ENCODE measurements around the gene ADGRF3.
A peak's percentile ranks its signal among the peaks of the same experiment; 100 is the strongest.
"Not testable (repeated sequence)": the region's sequence is repeated elsewhere in the genome, so short reads cannot be mapped to it uniquely, and the experiment has no call there.

The ADGRF3 gene

GRCh38 chr2:26292646-26293045 is 53.9 kb downstream of the ADGRF3 start:
- H3K9me3 Mint-ChIP-seq: no peaks in the 10 kb centered on the region
- no peaks in the 10 kb centered on the region for H3K27me3 Mint-ChIP-seq
- H3K36me3 Mint-ChIP-seq (ENCODE audit: low read depth): peaks cover 18% of the 10 kb centered on the region
- no peak overlapping the region for H3K4me3 Mint-ChIP-seq
- H3K27ac Mint-ChIP-seq: no peak overlapping the region
- no peak for DNase-seq
- H3K4me1 Mint-ChIP-seq (ENCODE audit: low read depth): peaks cover 7% of the 10 kb centered on the region

- peaks cover 37% of the 10 kb centered on the region for H3K36me3 Mint-ChIP-seq (ENCODE audit: low read depth)
- H3K27ac Mint-ChIP-seq: no peak overlapping the region
- peaks cover 7% of the 10 kb centered on the region for H3K4me1 Mint-ChIP-seq (ENCODE audit: low read depth)
Measured at GRCh38 chr2:26290001-26290400, 56.6 kb downstream of the ADGRF3 start.

GRCh38 chr2:26285931-26286330 is 60.7 kb downstream of the ADGRF3 start:
- Mint-ChIP-seq H3K4me3 (no peak overlapping the region), H3K4me1 (ENCODE audit: low read depth) (no peaks in the 10 kb centered on the region)

More at GRCh38 chr2:26290001-26290400, 56.6 kb downstream of the ADGRF3 start:
- Mint-ChIP-seq H3K9me3 (no peaks in the 10 kb centered on the region), H3K4me3 (no peak overlapping the region), H3K27me3 (no peaks in the 10 kb centered on the region)
- DNase-seq: no peak

DNA sequence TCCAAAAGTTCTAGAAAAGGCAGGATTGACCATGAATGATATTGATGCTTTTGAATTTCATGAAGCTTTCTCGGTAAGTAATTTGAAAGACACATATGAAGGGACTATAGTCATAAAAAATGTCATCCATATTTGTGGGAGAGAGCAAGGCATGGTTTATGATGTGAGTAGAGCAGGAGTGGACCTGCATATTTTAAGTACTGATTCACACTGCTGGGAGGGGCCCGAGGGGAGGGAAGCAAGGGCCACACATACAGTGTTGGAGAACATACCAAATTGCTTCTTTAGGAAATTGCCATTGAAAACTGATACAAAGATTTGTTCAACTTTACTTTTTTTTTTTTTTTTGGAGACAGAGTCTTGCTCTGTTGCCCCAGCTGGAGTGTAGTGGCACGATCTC is 62.5 kb downstream of the ADGRF3 start:
- Mint-ChIP-seq H3K27ac (no peak overlapping the region), H3K36me3 (ENCODE audit: low read depth) (peaks cover 78% of the 10 kb centered on the region), H3K9me3 (no peaks in the 10 kb centered on the region), H3K4me3 (no peak overlapping the region), H3K27me3 (no peaks in the 10 kb centered on the region), H3K4me1 (ENCODE audit: low read depth) (no peaks in the 10 kb centered on the region)
- DNase-seq: no peak

More at GRCh38 chr2:26285931-26286330, 60.7 kb downstream of the ADGRF3 start:
- Mint-ChIP-seq H3K36me3 (ENCODE audit: low read depth) (peaks cover 71% of the 10 kb centered on the region), H3K27ac (no peak overlapping the region), H3K27me3 (no peaks in the 10 kb centered on the region), H3K9me3 (no peaks in the 10 kb centered on the region)
- no peak for DNase-seq

GRCh38 chr2:26283606-26284005 is 63.0 kb downstream of the ADGRF3 start:
- no peaks in the 10 kb centered on the region for H3K9me3 Mint-ChIP-seq
- DNase-seq: no peak
- no peaks in the 10 kb centered on the region for H3K4me1 Mint-ChIP-seq (ENCODE audit: low read depth)
- no peaks in the 10 kb centered on the region for H3K27me3 Mint-ChIP-seq
- H3K27ac Mint-ChIP-seq: no peak overlapping the region
- peaks cover 83% of the 10 kb centered on the region for H3K36me3 Mint-ChIP-seq (ENCODE audit: low read depth)
- no peak overlapping the region for H3K4me3 Mint-ChIP-seq

GRCh38 chr2:26281226-26281625 is 65.4 kb downstream of the ADGRF3 start:
- H3K4me3 Mint-ChIP-seq: no peak overlapping the region
- H3K4me1 Mint-ChIP-seq (ENCODE audit: low read depth): no peaks in the 10 kb centered on the region
- DNase-seq: no peak
- H3K9me3 Mint-ChIP-seq: no peaks in the 10 kb centered on the region
- peaks cover 87% of the 10 kb centered on the region for H3K36me3 Mint-ChIP-seq (ENCODE audit: low read depth)
- H3K27ac Mint-ChIP-seq: peak overlapping the region; percentile 12
- H3K27me3 Mint-ChIP-seq: no peaks in the 10 kb centered on the region

- H3K4me3 Mint-ChIP-seq: no peak overlapping the region
- peaks cover 92% of the 10 kb centered on the region for H3K36me3 Mint-ChIP-seq (ENCODE audit: low read depth)
- H3K27ac Mint-ChIP-seq: no peak overlapping the region
- no peaks in the 10 kb centered on the region for H3K9me3 Mint-ChIP-seq
- no peak for DNase-seq
- H3K27me3 Mint-ChIP-seq: no peaks in the 10 kb centered on the region
- H3K4me1 Mint-ChIP-seq (ENCODE audit: low read depth): no peaks in the 10 kb centered on the region
Measured at GRCh38 chr2:26279886-26280285, 66.7 kb downstream of the ADGRF3 start.

DNA sequence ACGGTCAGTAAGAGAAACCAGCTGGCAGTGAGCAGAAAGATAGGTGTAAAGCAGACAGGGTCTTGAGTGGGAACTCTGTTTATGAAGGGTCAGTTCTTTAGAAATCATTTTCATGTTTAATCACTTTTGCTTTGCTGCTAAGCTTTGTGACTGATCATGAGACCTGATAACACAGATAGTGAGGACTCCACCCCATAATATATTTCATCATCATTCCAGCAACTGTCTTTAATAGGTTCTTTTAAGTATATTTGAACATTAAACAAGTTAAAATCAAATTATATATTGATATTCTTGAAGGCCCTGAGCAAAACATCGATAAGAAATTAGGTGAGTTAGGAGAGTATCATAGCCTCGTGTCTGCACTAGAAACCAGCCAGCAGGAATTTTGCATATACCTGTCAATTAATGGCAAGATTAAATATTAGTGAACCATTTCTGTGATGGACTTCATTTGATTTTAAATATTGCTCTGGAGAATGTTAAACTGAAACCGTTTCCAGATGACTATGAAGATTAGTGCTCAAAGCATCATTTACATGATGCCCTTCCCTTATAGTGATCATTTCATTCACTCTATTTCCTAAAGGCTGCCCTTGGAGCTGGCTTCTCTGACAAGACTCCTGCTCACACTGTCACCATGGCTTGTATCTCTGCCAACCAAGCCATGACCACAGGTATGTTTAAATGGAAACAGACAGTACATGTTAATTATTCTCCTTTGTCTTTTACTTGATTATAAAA is 69.9 kb downstream of the ADGRF3 start:
- DNase-seq: no peak
- peaks cover 86% of the 10 kb centered on the region for H3K36me3 Mint-ChIP-seq (ENCODE audit: low read depth)
- no peak overlapping the region for H3K4me3 Mint-ChIP-seq
- H3K27ac Mint-ChIP-seq: no peak overlapping the region
- no peaks in the 10 kb centered on the region for H3K27me3 Mint-ChIP-seq
- no peaks in the 10 kb centered on the region for H3K9me3 Mint-ChIP-seq
- peaks cover 2% of the 10 kb centered on the region for H3K4me1 Mint-ChIP-seq (ENCODE audit: low read depth)

DNA sequence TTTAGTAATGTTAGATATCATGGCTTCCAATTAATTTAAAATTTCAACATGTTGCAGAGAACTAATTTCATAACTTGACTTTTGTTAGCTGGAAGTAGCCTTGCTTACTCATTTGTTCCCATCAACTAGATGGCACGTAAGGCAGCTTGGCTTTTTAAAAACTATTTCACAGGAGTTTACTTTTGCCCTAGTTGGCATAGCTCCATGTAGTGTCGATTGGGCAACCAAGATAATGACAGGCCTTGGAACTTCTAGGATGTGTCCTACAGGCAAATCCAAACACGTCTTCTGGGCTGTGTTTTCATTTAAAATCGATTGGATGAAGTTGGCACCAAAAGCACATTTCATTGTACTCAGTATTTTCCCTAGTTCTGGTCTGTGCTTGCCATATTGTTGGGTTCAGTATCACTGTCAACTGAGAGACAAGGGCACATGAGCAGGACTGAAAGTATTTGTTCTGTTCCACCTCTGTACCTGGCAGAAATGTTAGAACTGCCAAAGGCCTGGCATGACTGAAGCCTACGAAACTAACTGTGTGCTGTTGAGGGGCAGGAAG is 72.5 kb downstream of the ADGRF3 start:
- DNase-seq: no peak
- H3K9me3 Mint-ChIP-seq: no peaks in the 10 kb centered on the region
- H3K27ac Mint-ChIP-seq: no peak overlapping the region
- peaks cover 74% of the 10 kb centered on the region for H3K36me3 Mint-ChIP-seq (ENCODE audit: low read depth)
- H3K4me3 Mint-ChIP-seq: no peak overlapping the region
- peaks cover 17% of the 10 kb centered on the region for H3K4me1 Mint-ChIP-seq (ENCODE audit: low read depth)
- no peaks in the 10 kb centered on the region for H3K27me3 Mint-ChIP-seq

- Mint-ChIP-seq H3K27me3 (no peaks in the 10 kb centered on the region), H3K4me3 (no peak overlapping the region), H3K4me1 (ENCODE audit: low read depth) (peaks cover 17% of the 10 kb centered on the region), H3K27ac (no peak overlapping the region), H3K36me3 (ENCODE audit: low read depth) (peaks cover 70% of the 10 kb centered on the region), H3K9me3 (no peaks in the 10 kb centered on the region)
- no peak for DNase-seq
Measured at GRCh38 chr2:26273501-26273900, 73.1 kb downstream of the ADGRF3 start.

DNA sequence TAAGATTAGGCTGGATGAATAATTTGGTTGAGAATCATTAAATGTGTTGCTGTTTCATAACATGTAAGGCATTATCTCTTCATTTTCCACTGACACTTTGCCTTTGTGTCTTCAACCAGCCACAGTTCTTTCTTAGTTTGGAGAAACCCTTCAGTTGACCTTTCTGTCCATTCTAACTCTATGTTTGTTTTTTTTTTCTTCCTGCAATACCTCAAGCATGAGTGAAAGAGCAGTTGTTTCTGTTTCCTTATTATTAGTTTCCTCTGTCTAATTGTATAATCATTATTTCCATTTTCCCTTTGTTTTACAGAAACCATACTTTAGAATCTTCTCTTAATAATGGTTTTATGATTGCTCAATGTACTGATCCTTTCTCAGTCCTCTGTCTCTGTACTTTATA is 76.2 kb downstream of the ADGRF3 start:
- peak overlapping the region; percentile 75 for H3K27ac Mint-ChIP-seq
- H3K4me1 Mint-ChIP-seq (ENCODE audit: low read depth): peaks cover 17% of the 10 kb centered on the region
- no peaks in the 10 kb centered on the region for H3K27me3 Mint-ChIP-seq
- DNase-seq: no peak
- H3K4me3 Mint-ChIP-seq: no peak overlapping the region
- peaks cover 59% of the 10 kb centered on the region for H3K36me3 Mint-ChIP-seq (ENCODE audit: low read depth)
- H3K9me3 Mint-ChIP-seq: no peaks in the 10 kb centered on the region

DNA sequence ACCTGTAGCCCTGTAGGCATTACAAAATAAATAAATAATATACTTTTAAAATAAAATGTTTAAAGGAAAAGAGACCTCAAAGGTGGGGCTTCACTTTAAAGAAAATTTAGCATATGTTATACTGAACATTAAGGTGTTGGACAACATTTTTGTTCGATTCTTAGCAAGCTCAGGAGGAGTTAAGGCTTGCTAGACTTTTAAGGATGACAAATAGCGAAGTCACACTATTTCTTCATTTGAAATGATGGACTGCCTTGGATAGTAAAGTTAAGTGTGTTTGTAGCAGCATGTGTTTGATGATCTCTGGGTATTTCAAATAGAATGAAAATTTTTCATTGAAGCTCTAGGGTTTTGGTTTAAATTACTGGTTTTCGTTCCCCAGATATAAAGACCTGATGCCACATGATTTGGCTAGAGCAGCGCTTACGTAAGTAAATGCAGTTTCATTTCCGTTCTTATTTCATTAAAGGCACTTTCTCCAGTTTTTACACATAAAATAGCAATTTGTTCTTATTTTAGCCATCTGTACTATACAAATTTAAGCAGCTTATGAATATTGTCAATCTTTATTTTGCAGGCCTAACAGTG is 76.9 kb downstream of the ADGRF3 start:
- Mint-ChIP-seq H3K4me1 (ENCODE audit: low read depth) (peaks cover 17% of the 10 kb centered on the region), H3K4me3 (no peak overlapping the region), H3K36me3 (ENCODE audit: low read depth) (peaks cover 55% of the 10 kb centered on the region), H3K9me3 (no peaks in the 10 kb centered on the region), H3K27ac (peak overlapping the region; percentile 75), H3K27me3 (no peaks in the 10 kb centered on the region)
- no peak for DNase-seq

GRCh38 chr2:26268670-26269385 is 77.8 kb downstream of the ADGRF3 start:
- not testable (repeated sequence) for H3K27me3 Mint-ChIP-seq, H3K27ac Mint-ChIP-seq, H3K4me3 Mint-ChIP-seq, DNase-seq, H3K9me3 Mint-ChIP-seq
- Mint-ChIP-seq H3K4me1 (ENCODE audit: low read depth) (peaks cover 16% of the 10 kb centered on the region), H3K36me3 (ENCODE audit: low read depth) (peaks cover 56% of the 10 kb centered on the region)

DNA sequence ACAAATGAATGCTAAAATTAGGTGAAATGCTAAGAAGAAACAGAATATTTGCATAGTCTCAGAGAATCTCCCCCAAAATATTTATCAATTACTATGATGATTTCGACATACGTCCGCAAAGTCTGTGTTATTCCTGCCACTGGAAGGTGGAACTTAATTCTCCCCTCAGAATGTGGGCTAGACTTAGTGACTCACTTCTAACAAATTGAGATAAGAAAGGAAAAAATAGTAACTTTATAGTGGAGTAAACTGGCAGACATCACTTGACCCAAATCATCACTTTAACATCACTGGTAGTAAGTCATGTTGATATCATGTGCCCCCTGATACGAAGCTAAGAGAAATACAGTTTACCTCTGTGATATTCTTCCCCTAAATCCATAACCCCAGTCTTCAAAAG is 78.4 kb downstream of the ADGRF3 start:
- Mint-ChIP-seq H3K27ac (no peak overlapping the region), H3K4me3 (no peak overlapping the region), H3K9me3 (no peaks in the 10 kb centered on the region), H3K4me1 (ENCODE audit: low read depth) (peaks cover 14% of the 10 kb centered on the region), H3K27me3 (no peaks in the 10 kb centered on the region), H3K36me3 (ENCODE audit: low read depth) (peaks cover 59% of the 10 kb centered on the region)
- DNase-seq: no peak

- not testable (repeated sequence) for H3K27ac Mint-ChIP-seq; DNase-seq; H3K9me3 Mint-ChIP-seq; H3K27me3 Mint-ChIP-seq; H3K4me3 Mint-ChIP-seq; H3K4me1 Mint-ChIP-seq (ENCODE audit: low read depth)
- peaks cover 73% of the 10 kb centered on the region for H3K36me3 Mint-ChIP-seq (ENCODE audit: low read depth)
Measured at GRCh38 chr2:26258836-26259235, 87.8 kb downstream of the ADGRF3 start.

Data from activated T-cell treated with anti-CD3 and anti-CD28 coated beads, Interleukin-2, amount 50 U/mL, for 24 hours (primary cell).